Activated T-cell treated with anti-CD3 and anti-CD28 coated beads, Interleukin-2, amount 50 U/mL, for 72 hours (primary cell): ENCODE measurements around the gene GPR61. TPM values are rescaled to one million over a fixed set of nuclear protein-coding genes. Genes with fewer than 3 reads are reported as not detected.
A peak's percentile ranks its signal among the peaks of the same experiment; 100 is the strongest.

Experiments used
- ATAC-seq, 2 donors: fragments of 150-1000 bp; cut with Tn5 transposase; replicated peaks in 1 of 2; 2 replicates each; pipeline ENCODE4 v1.10.0; 2021; ENCODE audit warnings: moderate library complexity in 2 of 2, mild to moderate bottlenecking in 1 of 2
- DNase-seq, 2 donors: peaks; one replicate each; pipeline ENCODE4 v3.0.0; 2021 to 2022; ENCODE audit warnings: mixed read lengths in 1 of 2
- H3K27ac Mint-ChIP-seq: one replicate; pipeline ENCODE4 v1.8.0; 2022; ENCODE audit warnings: mild to moderate bottlenecking, moderate library complexity, mixed read lengths
- H3K27me3 Mint-ChIP-seq: one replicate; pipeline ENCODE4 v1.8.0; 2022; ENCODE audit warnings: low read depth, mixed read lengths
- H3K36me3 Mint-ChIP-seq, 2 donors: one replicate each; pipeline ENCODE4 v1.8.0; 2022; ENCODE audit warnings: mixed read lengths in 2 of 2, mild to moderate bottlenecking in 1 of 2; ENCODE audit not compliant: insufficient read depth in 2 of 2
- H3K4me1 Mint-ChIP-seq: one replicate; pipeline ENCODE4 v1.8.0; 2022; ENCODE audit warnings: low read depth, mixed read lengths
- H3K4me3 Mint-ChIP-seq, 2 donors: one replicate each; pipeline ENCODE4 v1.8.0; 2022; ENCODE audit warnings: mild to moderate bottlenecking in 2 of 2, mixed read lengths in 2 of 2, moderate library complexity in 2 of 2
- H3K9me3 Mint-ChIP-seq, 2 donors: one replicate each; pipeline ENCODE4 v1.8.0; 2022; ENCODE audit warnings: mixed read lengths in 2 of 2
- total RNA-seq, 2 donors: library from RNA; stranded (reverse); gene quantifications; one replicate each; pipeline ENCODE4 v1.2.3, GENCODE V29; 2022

Gene GPR61
- total RNA-seq, 2 donors from 2014 or later = not detected

GRCh38 chr1:109532365-109533136 lies 7.1 kb upstream of the GPR61 start:
- Mint-ChIP-seq H3K36me3 (no peaks in the 10 kb centered on the region), H3K4me3 (peak overlapping the region; percentile 78 to 79), H3K27ac (peak overlapping the region; percentile 94), H3K4me1 (peaks cover 24% of the 10 kb centered on the region), H3K27me3 (no peaks in the 10 kb centered on the region), H3K9me3 (no peaks in the 10 kb centered on the region)
- DNase-seq (peak; percentile 90 to 93), ATAC-seq (peak; percentile 91 to 92)

GRCh38 chr1:109534307-109534858 lies 5.3 kb upstream of the GPR61 start:
- H3K27ac Mint-ChIP-seq = no peak overlapping the region
- DNase-seq = no peak
- H3K27me3 Mint-ChIP-seq = no peaks in the 10 kb centered on the region
- H3K9me3 Mint-ChIP-seq = no peaks in the 10 kb centered on the region
- peaks cover 24% of the 10 kb centered on the region for H3K4me1 Mint-ChIP-seq
- H3K4me3 Mint-ChIP-seq = no peak overlapping the region
- ATAC-seq = no peak
- H3K36me3 Mint-ChIP-seq = no peaks in the 10 kb centered on the region

GRCh38 chr1:109535481-109535880 lies 4.2 kb upstream of the GPR61 start:
- no peak overlapping the region for H3K27ac Mint-ChIP-seq
- no peaks in the 10 kb centered on the region for H3K36me3 Mint-ChIP-seq

GRCh38 chr1:109535971-109536491 lies 3.6 kb upstream of the GPR61 start:
- Mint-ChIP-seq H3K27ac (no peak overlapping the region), H3K27me3 (no peaks in the 10 kb centered on the region), H3K36me3 (no peaks in the 10 kb centered on the region), H3K9me3 (no peaks in the 10 kb centered on the region), H3K4me3 (no peak overlapping the region), H3K4me1 (peaks cover 19% of the 10 kb centered on the region)
- ATAC-seq (no peak), DNase-seq (no peak)

More at GRCh38 chr1:109535481-109535880, 4.2 kb upstream of the GPR61 start:
- Mint-ChIP-seq H3K9me3 (no peaks in the 10 kb centered on the region), H3K4me3 (no peak overlapping the region), H3K27me3 (no peaks in the 10 kb centered on the region), H3K4me1 (peaks cover 24% of the 10 kb centered on the region)
- DNase-seq = no peak
- no peak for ATAC-seq

- ATAC-seq = no peak
- Mint-ChIP-seq H3K27me3 (no peaks in the 10 kb centered on the region), H3K4me3 (no peak overlapping the region), H3K9me3 (no peaks in the 10 kb centered on the region), H3K36me3 (no peaks in the 10 kb centered on the region), H3K27ac (no peak overlapping the region), H3K4me1 (peaks cover 3% of the 10 kb centered on the region)
- no peak for DNase-seq
Observed at GRCh38 chr1:109537450-109538178, 2.1 kb upstream of the GPR61 start.

- Mint-ChIP-seq H3K9me3 (no peaks in the 10 kb centered on the region), H3K27ac (no peak overlapping the region), H3K4me3 (no peak overlapping the region), H3K4me1 (no peaks in the 10 kb centered on the region), H3K27me3 (no peaks in the 10 kb centered on the region), H3K36me3 (no peaks in the 10 kb centered on the region)
- no peak for ATAC-seq
- DNase-seq = no peak
Observed at GRCh38 chr1:109538827-109539555, 681 bp upstream of the GPR61 start.

- DNase-seq (no peak), ATAC-seq (no peak)
- H3K36me3 Mint-ChIP-seq = no peaks in the 10 kb centered on the region
- H3K4me1 Mint-ChIP-seq = peaks cover 3% of the 10 kb centered on the region
- H3K27ac Mint-ChIP-seq = no peak overlapping the region
- H3K9me3 Mint-ChIP-seq = no peaks in the 10 kb centered on the region
- no peak overlapping the region for H3K4me3 Mint-ChIP-seq
- H3K27me3 Mint-ChIP-seq = no peaks in the 10 kb centered on the region
Observed at GRCh38 chr1:109541102-109541501, 1.4 kb downstream of the GPR61 start.

- Mint-ChIP-seq H3K27me3 (no peaks in the 10 kb centered on the region), H3K4me3 (no peak overlapping the region), H3K27ac (no peak overlapping the region), H3K9me3 (no peaks in the 10 kb centered on the region), H3K36me3 (peaks cover 0 to 2% of the 10 kb centered on the region in 2 donors), H3K4me1 (peaks cover 17% of the 10 kb centered on the region)
- ATAC-seq = no peak
- no peak for DNase-seq
Observed at GRCh38 chr1:109542657-109543056, 3.0 kb downstream of the GPR61 start.

GRCh38 chr1:109543283-109543987 lies 3.8 kb downstream of the GPR61 start:
- Mint-ChIP-seq H3K36me3 (peaks cover 1 to 4% of the 10 kb centered on the region in 2 donors), H3K9me3 (no peaks in the 10 kb centered on the region), H3K4me1 (peaks cover 17% of the 10 kb centered on the region), H3K4me3 (no peak overlapping the region), H3K27me3 (no peaks in the 10 kb centered on the region), H3K27ac (no peak overlapping the region)
- no peak for ATAC-seq
- no peak for DNase-seq

- H3K4me1 Mint-ChIP-seq = peaks cover 24% of the 10 kb centered on the region
- no peaks in the 10 kb centered on the region for H3K9me3 Mint-ChIP-seq
- H3K27ac Mint-ChIP-seq = no peak overlapping the region
- no peak for DNase-seq
- H3K27me3 Mint-ChIP-seq = no peaks in the 10 kb centered on the region
- H3K4me3 Mint-ChIP-seq = no peak overlapping the region
- peaks cover 6 to 7% of the 10 kb centered on the region in 2 donors for H3K36me3 Mint-ChIP-seq
- ATAC-seq = no peak
Observed at GRCh38 chr1:109543988-109544735, 4.5 kb downstream of the GPR61 start.

GRCh38 chr1:109546311-109547109 lies 6.8 kb downstream of the GPR61 start:
- Mint-ChIP-seq H3K36me3 (peaks cover 6 to 12% of the 10 kb centered on the region in 2 donors), H3K27me3 (no peaks in the 10 kb centered on the region), H3K27ac (peak overlapping the region; percentile 98), H3K4me3 (peak overlapping the region; percentile 91 to 100), H3K4me1 (peaks cover 45% of the 10 kb centered on the region), H3K9me3 (no peaks in the 10 kb centered on the region)
- DNase-seq = peak; percentile 89 to 91
- peak; percentile 41 to 46 for ATAC-seq
